Mucosa of descending colon (tissue), 3 donors: ENCODE data around the gene MAGI2. TPM values are rescaled to one million over a fixed set of nuclear protein-coding genes. Genes with fewer than 3 reads are reported as not detected.
"Not testable (repeated sequence)": the region's sequence is repeated elsewhere in the genome, so short reads cannot be mapped to it uniquely, and the experiment has no call there.

Experiments used
- ATAC-seq: fragments of 200-7000 bp; cut with Tn5 transposase; one replicate; pipeline ENCODE4 v1.9.1; 2020; ENCODE audit warnings: mild to moderate bottlenecking, moderate library complexity
- DNase-seq, 3 donors: peaks; one replicate each; pipeline ENCODE4 v3.0.0-alpha.2; 2020
- H3K36me3 ChIP-seq: fragments of 200-600 bp; one replicate; pipeline ENCODE4 v1.8.0; 2021; ENCODE audit warnings: low read depth, mild to moderate bottlenecking
- H3K4me1 ChIP-seq: fragments of 200-600 bp; one replicate; pipeline ENCODE4 v1.8.0; 2021; ENCODE audit warnings: low read depth, mild to moderate bottlenecking
- H3K4me3 ChIP-seq: fragments of 200-600 bp; one replicate; pipeline ENCODE4 v1.8.0; 2021; ENCODE audit warnings: mild to moderate bottlenecking
- H3K9me3 ChIP-seq: fragments of 200-600 bp; one replicate; pipeline ENCODE4 v1.8.0; 2021; ENCODE audit warnings: mild to moderate bottlenecking
- CTCF ChIP-seq: fragments of 200-600 bp; IDR thresholded peaks from one replicate; pipeline ENCODE4 v1.8.0; 2022; ENCODE audit warnings: antibody characterized with exemption, mild to moderate bottlenecking
- intact Hi-C, 2 donors: fragments of 100-400 bp; cut with DNase I in 1 of 2; cut with micrococcal nuclease in 1 of 2; formaldehyde crosslinking; loops; one replicate each; pipeline versions ENCODE4 v1.11.0 to v1.11.1; 2022; cut with DNase I, micrococcal nuclease
- total RNA-seq, 3 donors: library from RNA; stranded (reverse); fragmentation: NEBNext Ultra II Directional in 2 of 3; extraction: Animal tissue kit (Norgen Biotek cat#: 25700) in 2 of 3; gene quantifications; one replicate each; pipeline versions ENCODE4 v1.2.1 to v1.2.4, GENCODE V29; 2021 to 2023
- donor health status: DM: no; HTN: no; CAD: no; lungs with moderate emphysema.
- donor health status: DM: no; HTN: no; CAD: no.
- donor health status: DM: no; HTN: yes; CAD: no.

Gene MAGI2
- total RNA-seq, 3 donors from 2014 or later = 1.9 to 14.5 (median 2.7) TPM

GRCh38 chr7:78248867-78249266 lies 1204.6 kb downstream of the MAGI2 start:
- intact Hi-C loops = no loop called here
- Histone ChIP-seq H3K4me1 (no peaks in the 10 kb centered on the region), H3K4me3 (no peak overlapping the region), H3K36me3 (no peaks in the 10 kb centered on the region), H3K9me3 (peaks cover 19% of the 10 kb centered on the region)
- TF ChIP-seq CTCF = no peak
- ATAC-seq (no peak), DNase-seq (no peak)

- peaks cover 19% of the 10 kb centered on the region for H3K9me3 ChIP-seq
- intact Hi-C loops = no loop called here
- DNase-seq = no peak
- no peak for TF ChIP-seq CTCF
- no peaks in the 10 kb centered on the region for H3K4me1 ChIP-seq
- no peaks in the 10 kb centered on the region for H3K36me3 ChIP-seq
- H3K4me3 ChIP-seq = no peak overlapping the region
- ATAC-seq = no peak
These were observed 1205.4 kb downstream of the MAGI2 start for GRCh38 chr7:78247910-78248689.

DNA sequence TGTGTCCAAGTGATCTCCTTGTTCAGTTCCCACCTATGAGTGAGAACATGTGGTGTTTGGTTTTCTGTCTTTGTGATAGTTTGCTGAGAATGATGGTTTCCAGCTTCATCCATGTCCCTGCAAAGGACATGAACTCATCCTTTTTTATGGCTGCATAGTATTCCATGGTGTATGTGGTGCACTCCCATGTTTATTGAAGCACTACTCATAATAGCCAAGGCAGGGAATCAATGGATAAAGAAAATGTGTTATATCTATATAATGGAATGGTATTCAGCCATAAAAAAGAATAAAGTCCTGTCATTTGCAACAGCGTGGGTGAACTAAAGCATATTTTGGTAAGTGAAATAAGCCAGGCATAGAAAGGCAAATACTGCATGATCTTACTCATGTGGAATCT lies 1213.3 kb downstream of the MAGI2 start:
- H3K4me3 ChIP-seq, intact Hi-C loops, H3K9me3 ChIP-seq, H3K36me3 ChIP-seq, ATAC-seq, H3K4me1 ChIP-seq, DNase-seq: not testable (repeated sequence)

- no peak for TF ChIP-seq CTCF
- ATAC-seq (no peak), DNase-seq (no peak)
- H3K36me3 ChIP-seq = no peaks in the 10 kb centered on the region
- no peak overlapping the region for H3K4me3 ChIP-seq
- no peaks in the 10 kb centered on the region for H3K9me3 ChIP-seq
- H3K4me1 ChIP-seq = no peaks in the 10 kb centered on the region
- intact Hi-C loops = no loop called here
These were observed 1218.8 kb downstream of the MAGI2 start for GRCh38 chr7:78234634-78235033.

DNA sequence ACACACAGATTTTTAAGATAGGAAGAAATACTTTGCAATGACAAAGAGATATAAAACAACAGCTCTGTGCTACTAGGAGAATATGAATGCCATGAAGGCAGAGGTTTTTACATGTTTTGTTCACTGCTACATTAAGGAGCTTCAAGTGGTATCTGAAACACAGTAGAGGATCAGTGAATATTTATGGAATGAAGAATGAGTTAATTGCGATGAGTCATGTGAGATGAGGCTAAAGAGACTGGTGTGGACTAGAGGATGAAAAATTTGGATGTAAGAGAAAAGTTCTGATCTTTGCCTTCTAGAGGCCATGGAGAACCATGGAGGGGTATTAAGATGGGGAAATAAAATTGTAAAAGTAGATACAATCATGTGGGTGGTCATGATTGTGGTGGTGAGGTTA lies 1220.7 kb downstream of the MAGI2 start:
- no peaks in the 10 kb centered on the region for H3K4me1 ChIP-seq
- H3K4me3 ChIP-seq = no peak overlapping the region
- intact Hi-C loops = no loop called here
- DNase-seq (no peak), ATAC-seq (no peak)
- H3K36me3 ChIP-seq = no peaks in the 10 kb centered on the region
- TF ChIP-seq CTCF = no peak
- H3K9me3 ChIP-seq = no peaks in the 10 kb centered on the region

GRCh38 chr7:78226059-78226719 lies 1227.3 kb downstream of the MAGI2 start:
- intact Hi-C loops = no loop called here
- Histone ChIP-seq H3K4me3 (no peak overlapping the region), H3K36me3 (no peaks in the 10 kb centered on the region), H3K4me1 (peaks cover 8% of the 10 kb centered on the region), H3K9me3 (no peaks in the 10 kb centered on the region)
- ATAC-seq (peak; percentile 57), DNase-seq (peak in 2 of 3 donors; percentile 68 to 79)
- no peak for TF ChIP-seq CTCF
